ENCODE results near the gene DPP8. TPM values are rescaled to one million over a fixed set of nuclear protein-coding genes. Genes with fewer than 3 reads are reported as not detected.

Gene DPP8
- total RNA-seq, 4 donors from 2014 or later, result 33.6 to 48.6 (median 40.0) TPM

DNA sequence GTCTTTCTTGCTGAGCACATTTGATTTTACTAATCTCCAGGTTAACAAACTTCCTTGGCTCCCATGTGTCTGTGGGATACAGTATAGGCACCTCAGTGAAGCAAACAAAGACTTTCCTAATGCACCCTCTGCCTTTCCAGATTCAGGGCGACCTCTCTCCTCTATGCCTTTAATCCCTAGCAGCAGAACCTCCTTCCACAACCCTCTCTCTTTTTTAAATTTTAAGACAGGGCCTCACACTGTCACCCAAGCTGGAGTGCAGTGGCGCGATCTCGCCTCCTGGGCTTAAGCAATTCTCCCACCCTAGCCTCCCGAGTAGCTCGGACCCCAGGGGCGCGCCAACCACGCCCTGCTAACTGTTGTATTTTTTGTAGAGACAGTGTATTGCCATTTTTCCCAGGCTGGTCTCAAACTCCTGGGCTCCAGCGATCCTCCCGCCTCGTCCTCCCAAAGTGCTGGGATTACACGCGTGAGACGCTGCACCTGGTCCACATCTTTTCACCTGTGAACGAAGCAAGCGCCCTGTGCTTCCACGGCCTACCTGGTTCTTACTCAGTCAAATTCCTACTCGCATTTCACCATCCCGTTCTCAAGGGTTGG is 11.1 kb upstream of the DPP8 start:
- DNase-seq (ENCODE audit: extremely low spot score), result no peak
- H3K27ac ChIP-seq (replicated peaks in 1 of 4), result no peak overlapping the region
- WGBS, result 95% methylated on average over 20 of the region's 20 CpGs
- H3K4me3 ChIP-seq, result no peak overlapping the region
- intact Hi-C loops (cut with DNase I), result no loop called here
- H3K9me3 ChIP-seq, result no peaks in the 10 kb centered on the region
- TF ChIP-seq POLR2AphosphoS5 (IDR thresholded peaks at IDR 0.05), result no peak
- TF ChIP-seq, protein P1, sequence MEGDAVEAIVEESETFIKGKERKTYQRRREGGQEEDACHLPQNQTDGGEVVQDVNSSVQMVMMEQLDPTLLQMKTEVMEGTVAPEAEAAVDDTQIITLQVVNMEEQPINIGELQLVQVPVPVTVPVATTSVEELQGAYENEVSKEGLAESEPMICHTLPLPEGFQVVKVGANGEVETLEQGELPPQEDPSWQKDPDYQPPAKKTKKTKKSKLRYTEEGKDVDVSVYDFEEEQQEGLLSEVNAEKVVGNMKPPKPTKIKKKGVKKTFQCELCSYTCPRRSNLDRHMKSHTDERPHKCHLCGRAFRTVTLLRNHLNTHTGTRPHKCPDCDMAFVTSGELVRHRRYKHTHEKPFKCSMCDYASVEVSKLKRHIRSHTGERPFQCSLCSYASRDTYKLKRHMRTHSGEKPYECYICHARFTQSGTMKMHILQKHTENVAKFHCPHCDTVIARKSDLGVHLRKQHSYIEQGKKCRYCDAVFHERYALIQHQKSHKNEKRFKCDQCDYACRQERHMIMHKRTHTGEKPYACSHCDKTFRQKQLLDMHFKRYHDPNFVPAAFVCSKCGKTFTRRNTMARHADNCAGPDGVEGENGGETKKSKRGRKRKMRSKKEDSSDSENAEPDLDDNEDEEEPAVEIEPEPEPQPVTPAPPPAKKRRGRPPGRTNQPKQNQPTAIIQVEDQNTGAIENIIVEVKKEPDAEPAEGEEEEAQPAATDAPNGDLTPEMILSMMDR (IDR thresholded peaks at IDR 0.05), result no peak
- TF ChIP-seq POLR2A (IDR thresholded peaks at IDR 0.05; ENCODE audit: low read depth), result no peak
- TF ChIP-seq EP300 (IDR thresholded peaks at IDR 0.05), result no peak
- H3K27me3 ChIP-seq, result no peaks in the 10 kb centered on the region
- no peaks in the 10 kb centered on the region for H3K36me3 ChIP-seq
- H3K4me1 ChIP-seq, result peaks cover 3 to 31% (median 26%) of the 10 kb centered on the region in 4 donors

DNA sequence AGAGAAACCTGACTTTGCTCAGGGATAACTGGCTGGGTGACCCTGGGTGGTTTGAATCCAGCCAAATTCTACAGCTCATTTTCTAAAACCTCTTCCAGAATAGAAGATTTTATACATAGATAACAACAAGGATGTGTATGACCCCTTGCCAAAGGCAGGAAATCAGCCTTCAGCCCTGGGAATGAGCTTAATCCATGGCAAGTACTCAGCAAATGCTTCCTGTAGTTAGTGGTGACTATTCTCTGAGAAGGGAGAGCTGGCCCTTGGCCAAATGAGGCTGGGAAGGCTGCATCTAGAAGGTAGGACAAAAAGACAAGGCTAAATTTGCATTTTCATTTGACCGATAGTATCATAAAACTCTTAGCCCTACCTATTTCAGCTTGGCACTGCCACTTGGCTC is 8.1 kb upstream of the DPP8 start:
- TF ChIP-seq EP300 (IDR thresholded peaks at IDR 0.05) (no peak), POLR2AphosphoS5 (IDR thresholded peaks at IDR 0.05) (no peak), POLR2A (IDR thresholded peaks at IDR 0.05; ENCODE audit: low read depth) (no peak)
- TF ChIP-seq, protein P1 (IDR thresholded peaks at IDR 0.05), result no peak
- Histone ChIP-seq H3K9me3 (no peaks in the 10 kb centered on the region), H3K4me3 (no peak overlapping the region), H3K4me1 (peaks cover 3 to 10% (median 6%) of the 10 kb centered on the region in 4 donors), H3K36me3 (no peaks in the 10 kb centered on the region), H3K27me3 (no peaks in the 10 kb centered on the region), H3K27ac (replicated peaks in 1 of 4) (no peak overlapping the region)
- no peak for DNase-seq (ENCODE audit: extremely low spot score)
- 100% methylated on average over 1 of the region's 1 CpG for WGBS
- intact Hi-C loops (cut with DNase I), result no loop called here

DNA sequence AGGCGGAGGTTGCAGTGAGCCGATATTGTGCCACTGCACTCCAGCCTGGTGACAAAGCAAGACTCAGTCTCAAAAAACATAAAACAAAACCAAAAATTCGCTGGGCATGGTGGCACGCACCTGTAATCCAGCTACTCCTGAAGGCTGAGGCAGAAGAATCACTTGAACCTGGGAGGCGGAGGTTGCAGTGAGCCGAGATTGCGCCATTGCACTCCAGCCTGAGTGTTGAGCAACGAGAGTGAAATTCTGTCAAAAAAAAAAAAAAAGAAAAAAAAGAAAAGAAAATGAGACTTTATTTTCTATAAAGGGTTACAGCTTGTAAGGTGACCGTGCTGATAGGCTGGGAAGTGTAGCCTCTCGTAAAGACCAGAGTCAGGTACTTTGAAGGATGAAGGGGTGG is 6.7 kb upstream of the DPP8 start:
- TF ChIP-seq, protein P1 (IDR thresholded peaks at IDR 0.05), result no peak
- TF ChIP-seq POLR2A (IDR thresholded peaks at IDR 0.05; ENCODE audit: low read depth), result no peak
- TF ChIP-seq POLR2AphosphoS5 (IDR thresholded peaks at IDR 0.05), result no peak
- no peak for TF ChIP-seq EP300 (IDR thresholded peaks at IDR 0.05)
- Histone ChIP-seq H3K27me3 (no peaks in the 10 kb centered on the region), H3K4me1 (no peaks in the 10 kb centered on the region), H3K4me3 (no peak overlapping the region), H3K36me3 (no peaks in the 10 kb centered on the region), H3K27ac (replicated peaks in 1 of 4) (no peak overlapping the region), H3K9me3 (no peaks in the 10 kb centered on the region)
- WGBS, result 77% methylated on average over 10 of the region's 10 CpGs
- DNase-seq (ENCODE audit: extremely low spot score), result no peak
- intact Hi-C loops (cut with DNase I), result no loop called here

DNA sequence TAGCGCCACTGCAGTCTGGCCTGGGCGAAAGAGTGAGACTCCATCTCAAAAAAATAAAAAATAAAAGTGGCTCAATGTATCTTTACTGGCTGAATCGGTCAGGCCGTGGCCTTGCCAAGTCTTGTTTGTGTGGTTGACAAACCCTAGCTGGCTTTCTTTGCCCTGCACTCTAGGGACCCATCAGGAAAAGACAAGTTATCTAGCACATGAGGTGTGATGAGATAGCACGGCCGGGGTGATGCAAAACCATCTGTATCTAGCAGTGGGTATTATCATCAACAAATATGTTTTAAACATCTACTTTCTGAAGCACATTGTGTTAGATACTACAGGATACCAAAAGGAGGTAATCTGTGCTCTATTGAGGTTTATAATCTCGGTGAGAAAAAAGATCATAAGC is 3.9 kb upstream of the DPP8 start:
- WGBS, result 73% methylated on average over 7 of the region's 7 CpGs
- no peaks in the 10 kb centered on the region for H3K9me3 ChIP-seq
- no peaks in the 10 kb centered on the region for H3K36me3 ChIP-seq
- no peak overlapping the region for H3K27ac ChIP-seq (replicated peaks in 1 of 4)
- no peak for DNase-seq (ENCODE audit: extremely low spot score)
- intact Hi-C loops (cut with DNase I), result no loop called here
- no peak overlapping the region for H3K4me3 ChIP-seq
- H3K4me1 ChIP-seq, result peaks cover 5 to 10% (median 6%) of the 10 kb centered on the region in 4 donors
- H3K27me3 ChIP-seq, result no peaks in the 10 kb centered on the region
- TF ChIP-seq POLR2AphosphoS5 (IDR thresholded peaks at IDR 0.05), result no peak
- TF ChIP-seq POLR2A (IDR thresholded peaks at IDR 0.05; ENCODE audit: low read depth), result no peak
- TF ChIP-seq EP300 (IDR thresholded peaks at IDR 0.05), result no peak
- TF ChIP-seq, protein P1 (IDR thresholded peaks at IDR 0.05), result no peak

All from esophagus muscularis mucosa (tissue), 4 donors.